Vagina (tissue), 2 donors: ENCODE measurements around the gene POC1B. TPM values are rescaled to one million over a fixed set of nuclear protein-coding genes. Genes with fewer than 3 reads are reported as not detected.

Experiments
- DNase-seq, 2 donors: peaks; one replicate each; pipeline ENCODE4 v3.0.0-alpha.2; 2017; ENCODE audit errors: extremely low spot score in 2 of 2
- H3K27ac ChIP-seq: fragments of 200-600 bp; sonication (generic); one replicate; pipeline ENCODE4 v1.5.1; 2019
- H3K27me3 ChIP-seq: fragments of 200-600 bp; sonication (generic); one replicate; pipeline ENCODE4 v1.5.1; 2019
- H3K36me3 ChIP-seq, 2 donors: fragments of 200-600 bp; sonication (generic); one replicate each; pipeline ENCODE4 v1.5.1; 2017 to 2019
- H3K4me1 ChIP-seq: fragments of 200-600 bp; sonication (generic); one replicate; pipeline ENCODE4 v1.5.1; 2019
- H3K4me3 ChIP-seq, 2 donors: fragments of 200-600 bp; sonication (generic); 1 replicate in 1 of 2; 2 replicates in 1 of 2; pipeline ENCODE4 v1.5.1; 2016 to 2019
- H3K9me3 ChIP-seq: fragments of 200-600 bp; sonication (generic); one replicate; pipeline ENCODE4 v1.5.1; 2019
- POLR2A ChIP-seq, 2 donors: fragments of 450-650 bp; IDR thresholded peaks; one replicate each; pipeline ENCODE4 v1.6.1; 2017; ENCODE audit warnings: antibody characterized with exemption in 2 of 2, mild to moderate bottlenecking in 2 of 2, moderate library complexity in 2 of 2
- POLR2AphosphoS5 ChIP-seq, 2 donors: sonication (generic); formaldehyde crosslinking; IDR thresholded peaks; one replicate each; pipeline ENCODE4 v1.9.0; 2017; ENCODE audit warnings: antibody characterized with exemption in 2 of 2, mild to moderate bottlenecking in 2 of 2, low read depth in 1 of 2; ENCODE audit not compliant: insufficient read depth in 1 of 2
- intact Hi-C: fragments of 100-400 bp; cut with DNase I; formaldehyde crosslinking; loops from one replicate; pipeline ENCODE4 v1.15.1; 2023
- total RNA-seq: library from RNA; depleted of rRNA; stranded (reverse); fragments of >200 nt; gene quantifications from one replicate; pipeline ENCODE4 v1.2.3, GENCODE V29; 2016
- TF ChIP-seq, protein P1 (sequence below), 3 experiments: fragments of 450-650 bp in 2 of 3; fragments of 200-600 bp in 1 of 3; sonication (generic) in 1 of 3; IDR thresholded peaks; one replicate each; pipeline ENCODE4 v1.5.1; 2017 to 2019; ENCODE audit warnings: antibody characterized with exemption in 3 of 3, mild to moderate bottlenecking in 2 of 3, moderate library complexity in 2 of 3

The POC1B gene
- total RNA-seq, 1 donor from 2014 or later = 18.9 TPM

DNA sequence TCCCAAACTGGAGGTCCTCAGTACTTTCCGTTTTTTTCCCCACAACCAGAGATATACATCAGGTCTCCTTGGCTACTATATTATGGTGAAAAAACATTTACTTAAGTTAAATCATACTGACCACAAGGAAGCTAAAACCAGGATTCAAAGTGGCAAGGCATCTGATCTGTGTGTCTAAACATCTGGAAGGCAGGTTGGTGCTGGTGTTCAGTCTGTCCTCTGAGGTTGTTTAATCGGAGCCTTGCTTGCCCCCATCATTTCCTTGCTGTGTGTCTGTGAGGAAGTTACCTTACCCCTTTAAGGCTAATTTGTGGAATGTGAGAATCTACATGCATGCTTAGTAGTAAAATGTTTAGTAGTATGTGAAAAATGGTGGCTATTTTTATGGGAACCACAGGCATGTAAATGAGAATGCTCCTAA, 76.9 kb downstream of the POC1B start:
- H3K4me3 ChIP-seq = no peak overlapping the region

DNA sequence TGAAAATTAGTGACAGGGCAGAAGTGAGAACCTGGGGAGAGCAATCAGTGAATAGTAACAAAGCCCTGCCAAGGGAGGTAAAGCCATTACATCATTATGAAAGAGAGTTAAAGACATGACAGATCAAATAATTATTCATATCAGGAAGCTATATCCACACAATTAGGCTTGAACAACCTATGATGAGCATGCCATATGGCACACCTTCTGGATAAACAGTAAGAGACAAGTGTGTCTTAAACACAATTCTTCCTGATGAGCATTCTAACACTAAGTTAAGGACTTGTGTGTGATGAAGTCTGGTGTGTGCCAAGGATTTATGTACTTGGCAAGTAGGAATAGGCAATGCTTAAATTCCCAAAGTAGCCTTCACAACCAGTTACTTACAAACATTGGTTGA, 77.3 kb downstream of the POC1B start:
- Histone ChIP-seq H3K27ac (no peak overlapping the region), H3K27me3 (no peaks in the 10 kb centered on the region), H3K4me3 (no peak overlapping the region), H3K4me1 (peaks cover 6% of the 10 kb centered on the region), H3K9me3 (no peaks in the 10 kb centered on the region), H3K36me3 (no peaks in the 10 kb centered on the region)
- intact Hi-C loops = no loop called here
- no peak for DNase-seq
- TF ChIP-seq, protein P1, sequence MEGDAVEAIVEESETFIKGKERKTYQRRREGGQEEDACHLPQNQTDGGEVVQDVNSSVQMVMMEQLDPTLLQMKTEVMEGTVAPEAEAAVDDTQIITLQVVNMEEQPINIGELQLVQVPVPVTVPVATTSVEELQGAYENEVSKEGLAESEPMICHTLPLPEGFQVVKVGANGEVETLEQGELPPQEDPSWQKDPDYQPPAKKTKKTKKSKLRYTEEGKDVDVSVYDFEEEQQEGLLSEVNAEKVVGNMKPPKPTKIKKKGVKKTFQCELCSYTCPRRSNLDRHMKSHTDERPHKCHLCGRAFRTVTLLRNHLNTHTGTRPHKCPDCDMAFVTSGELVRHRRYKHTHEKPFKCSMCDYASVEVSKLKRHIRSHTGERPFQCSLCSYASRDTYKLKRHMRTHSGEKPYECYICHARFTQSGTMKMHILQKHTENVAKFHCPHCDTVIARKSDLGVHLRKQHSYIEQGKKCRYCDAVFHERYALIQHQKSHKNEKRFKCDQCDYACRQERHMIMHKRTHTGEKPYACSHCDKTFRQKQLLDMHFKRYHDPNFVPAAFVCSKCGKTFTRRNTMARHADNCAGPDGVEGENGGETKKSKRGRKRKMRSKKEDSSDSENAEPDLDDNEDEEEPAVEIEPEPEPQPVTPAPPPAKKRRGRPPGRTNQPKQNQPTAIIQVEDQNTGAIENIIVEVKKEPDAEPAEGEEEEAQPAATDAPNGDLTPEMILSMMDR (IDR thresholded peaks at IDR 0.05) = no peak
- TF ChIP-seq POLR2A (IDR thresholded peaks at IDR 0.05) (no peak), POLR2AphosphoS5 (IDR thresholded peaks at IDR 0.05; ENCODE audit: insufficient read depth in 1 of 2, low read depth in 1 of 2) (no peak)

More for the DNA sequence above, 76.9 kb downstream of the POC1B start:
- H3K27ac ChIP-seq = no peak overlapping the region
- intact Hi-C loops = no loop called here
- no peaks in the 10 kb centered on the region for H3K36me3 ChIP-seq
- no peak for DNase-seq
- H3K9me3 ChIP-seq = no peaks in the 10 kb centered on the region
- H3K27me3 ChIP-seq = no peaks in the 10 kb centered on the region
- peaks cover 11% of the 10 kb centered on the region for H3K4me1 ChIP-seq
- TF ChIP-seq POLR2A (IDR thresholded peaks at IDR 0.05) = no peak
- TF ChIP-seq, protein P1 (IDR thresholded peaks at IDR 0.05) = no peak
- TF ChIP-seq POLR2AphosphoS5 (IDR thresholded peaks at IDR 0.05; ENCODE audit: insufficient read depth in 1 of 2, low read depth in 1 of 2) = no peak

DNA sequence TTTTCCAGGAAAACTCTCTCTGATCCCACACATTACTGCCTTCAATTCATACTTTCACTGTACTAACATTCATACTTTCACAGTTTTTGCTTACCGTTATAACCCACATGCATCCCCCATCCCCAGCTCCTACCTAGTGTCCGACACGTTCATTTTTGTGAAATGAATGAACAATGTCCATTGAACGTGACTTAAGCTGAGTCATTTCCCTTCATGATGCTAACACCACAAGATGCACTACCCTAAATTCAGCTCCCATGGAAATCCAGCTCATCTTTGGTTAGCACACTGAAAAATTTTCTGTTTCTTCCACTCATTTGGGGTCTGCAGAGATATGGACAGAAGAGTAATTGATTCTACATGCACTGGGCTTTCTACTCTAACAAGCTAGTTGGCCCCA, 85.9 kb downstream of the POC1B start:
- no peak for DNase-seq
- H3K36me3 ChIP-seq = no peaks in the 10 kb centered on the region
- no peaks in the 10 kb centered on the region for H3K4me1 ChIP-seq
- TF ChIP-seq POLR2AphosphoS5 (IDR thresholded peaks at IDR 0.05; ENCODE audit: insufficient read depth in 1 of 2, low read depth in 1 of 2) (no peak), POLR2A (IDR thresholded peaks at IDR 0.05) (no peak)
- TF ChIP-seq, protein P1 (IDR thresholded peaks at IDR 0.05) = no peak
- intact Hi-C loops = no loop called here
- H3K27me3 ChIP-seq = no peaks in the 10 kb centered on the region
- H3K9me3 ChIP-seq = no peaks in the 10 kb centered on the region
- H3K4me3 ChIP-seq = no peak overlapping the region
- H3K27ac ChIP-seq = no peak overlapping the region

DNA sequence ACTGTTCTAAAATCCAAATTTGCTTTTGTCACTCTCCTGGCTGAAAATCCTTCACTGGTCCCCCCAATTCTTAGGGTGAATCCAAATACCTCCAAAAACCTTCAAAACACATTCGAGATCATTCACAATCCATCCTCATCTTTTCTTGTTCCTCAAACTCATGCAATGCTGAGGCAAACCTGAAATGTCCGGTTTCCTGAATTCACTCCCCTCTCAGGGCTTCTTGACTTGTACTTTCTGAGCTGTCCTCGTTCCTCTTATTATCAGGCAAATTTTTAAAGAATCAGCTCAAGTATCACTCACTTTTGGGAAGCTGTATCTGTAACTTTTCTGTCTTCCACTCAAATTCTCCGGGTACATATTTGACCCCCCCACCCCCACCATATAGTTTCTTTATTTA, 88.6 kb downstream of the POC1B start:
- DNase-seq = no peak
- no peaks in the 10 kb centered on the region for H3K36me3 ChIP-seq
- intact Hi-C loops = no loop called here
- H3K27me3 ChIP-seq = no peaks in the 10 kb centered on the region
- H3K9me3 ChIP-seq = no peaks in the 10 kb centered on the region
- no peak for TF ChIP-seq POLR2A (IDR thresholded peaks at IDR 0.05)
- no peak for TF ChIP-seq POLR2AphosphoS5 (IDR thresholded peaks at IDR 0.05; ENCODE audit: insufficient read depth in 1 of 2, low read depth in 1 of 2)
- TF ChIP-seq, protein P1 (IDR thresholded peaks at IDR 0.05) = no peak
- H3K27ac ChIP-seq = no peak overlapping the region
- no peaks in the 10 kb centered on the region for H3K4me1 ChIP-seq
- H3K4me3 ChIP-seq = no peak overlapping the region

DNA sequence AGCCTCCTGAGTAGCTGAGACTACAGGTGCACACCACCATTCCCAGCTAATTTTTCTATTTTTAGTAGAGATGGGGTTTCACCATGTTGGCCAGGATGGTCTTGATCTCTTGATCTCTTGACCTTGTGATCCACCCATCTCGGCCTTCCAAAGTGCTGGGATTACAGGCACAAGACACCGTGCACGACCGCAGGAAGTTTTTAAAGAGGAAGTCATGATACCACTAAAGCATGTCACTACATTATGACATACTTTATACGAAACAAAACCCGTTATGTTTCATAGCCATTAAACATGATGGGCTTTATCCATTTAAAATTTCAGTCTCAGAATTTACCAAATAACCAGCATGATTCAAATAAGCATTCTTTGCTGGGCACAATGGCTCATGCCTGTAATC, 89.8 kb downstream of the POC1B start:
- no peak overlapping the region for H3K27ac ChIP-seq
- TF ChIP-seq, protein P1 (IDR thresholded peaks at IDR 0.05) = no peak
- TF ChIP-seq POLR2AphosphoS5 (IDR thresholded peaks at IDR 0.05; ENCODE audit: insufficient read depth in 1 of 2, low read depth in 1 of 2) (no peak), POLR2A (IDR thresholded peaks at IDR 0.05) (no peak)
- intact Hi-C loops = no loop called here
- H3K4me1 ChIP-seq = no peaks in the 10 kb centered on the region
- H3K27me3 ChIP-seq = no peaks in the 10 kb centered on the region
- no peaks in the 10 kb centered on the region for H3K36me3 ChIP-seq
- DNase-seq = no peak
- H3K4me3 ChIP-seq = no peak overlapping the region
- H3K9me3 ChIP-seq = no peaks in the 10 kb centered on the region
